Breast epithelium (tissue), 3 donors: Measurements from ENCODE around the gene SNRNP200.

ENCODE experiments used
- POLR2A ChIP-seq: fragments of 450-650 bp; IDR thresholded peaks from one replicate; pipeline ENCODE4 v1.6.1; 2016; ENCODE audit warnings: antibody characterized with exemption, mild to moderate bottlenecking, moderate library complexity
- POLR2AphosphoS5 ChIP-seq, 3 donors: sonication (generic); formaldehyde crosslinking; IDR thresholded peaks; one replicate each; pipeline ENCODE4 v1.6.1; 2017; ENCODE audit warnings: antibody characterized with exemption in 3 of 3
- TF ChIP-seq, protein P1 (sequence below), 3 donors: fragments of 450-650 bp; IDR thresholded peaks; one replicate each; pipeline ENCODE4 v1.5.1; 2016 to 2017; ENCODE audit warnings: antibody characterized with exemption in 3 of 3, mild to moderate bottlenecking in 3 of 3, moderate library complexity in 3 of 3

DNA sequence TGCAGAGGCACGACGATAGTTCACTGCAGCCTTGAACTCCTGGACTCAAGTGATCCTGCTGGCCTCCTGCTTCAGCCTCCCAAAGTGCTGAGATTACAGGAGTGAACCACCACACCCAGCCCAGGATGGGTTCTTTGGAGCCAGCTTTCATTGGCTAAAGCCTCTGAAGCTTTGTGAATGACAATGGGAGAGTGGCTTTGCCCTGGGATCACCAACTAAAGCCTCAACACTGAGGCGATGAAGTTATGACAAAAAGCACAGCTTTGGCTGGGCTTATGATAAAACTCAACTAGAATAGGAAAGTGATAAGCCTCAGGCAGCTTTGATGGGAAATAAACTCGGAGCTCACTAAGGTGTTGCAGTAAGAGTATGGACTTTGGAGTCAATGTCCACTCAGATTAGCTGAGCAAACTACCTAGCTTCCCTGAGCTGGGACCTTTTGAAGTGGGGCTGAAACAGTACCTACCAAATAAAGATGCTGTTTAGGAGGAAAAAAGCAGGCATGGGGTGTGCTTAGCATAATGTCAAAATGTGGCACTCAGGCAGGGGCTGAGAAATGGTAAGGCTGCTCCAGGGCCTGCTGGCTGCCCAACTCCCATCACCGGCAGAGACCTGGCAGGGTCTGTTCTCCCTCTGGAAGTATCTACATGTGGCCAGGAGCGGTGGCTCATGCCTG, 43.9 kb downstream of the SNRNP200 start:
- TF ChIP-seq POLR2AphosphoS5 (IDR thresholded peaks at IDR 0.05) (no peak), POLR2A (no peak)
- TF ChIP-seq, protein P1, sequence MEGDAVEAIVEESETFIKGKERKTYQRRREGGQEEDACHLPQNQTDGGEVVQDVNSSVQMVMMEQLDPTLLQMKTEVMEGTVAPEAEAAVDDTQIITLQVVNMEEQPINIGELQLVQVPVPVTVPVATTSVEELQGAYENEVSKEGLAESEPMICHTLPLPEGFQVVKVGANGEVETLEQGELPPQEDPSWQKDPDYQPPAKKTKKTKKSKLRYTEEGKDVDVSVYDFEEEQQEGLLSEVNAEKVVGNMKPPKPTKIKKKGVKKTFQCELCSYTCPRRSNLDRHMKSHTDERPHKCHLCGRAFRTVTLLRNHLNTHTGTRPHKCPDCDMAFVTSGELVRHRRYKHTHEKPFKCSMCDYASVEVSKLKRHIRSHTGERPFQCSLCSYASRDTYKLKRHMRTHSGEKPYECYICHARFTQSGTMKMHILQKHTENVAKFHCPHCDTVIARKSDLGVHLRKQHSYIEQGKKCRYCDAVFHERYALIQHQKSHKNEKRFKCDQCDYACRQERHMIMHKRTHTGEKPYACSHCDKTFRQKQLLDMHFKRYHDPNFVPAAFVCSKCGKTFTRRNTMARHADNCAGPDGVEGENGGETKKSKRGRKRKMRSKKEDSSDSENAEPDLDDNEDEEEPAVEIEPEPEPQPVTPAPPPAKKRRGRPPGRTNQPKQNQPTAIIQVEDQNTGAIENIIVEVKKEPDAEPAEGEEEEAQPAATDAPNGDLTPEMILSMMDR (IDR thresholded peaks at IDR 0.05), result no peak
